ENCODE data around the gene SP3. TPM values are rescaled to one million over a fixed set of nuclear protein-coding genes. Genes with fewer than 3 reads are reported as not detected.

Gene SP3
- total RNA-seq, 1 donor from 2014 or later, result 77.4 TPM

- ATAC-seq, result peak; percentile 17
- Histone ChIP-seq H3K9me3 (no peaks in the 10 kb centered on the region), H3K36me3 (no peaks in the 10 kb centered on the region), H3K27me3 (no peaks in the 10 kb centered on the region), H3K27ac (no peak overlapping the region), H3K4me3 (no peak overlapping the region), H3K4me1 (peaks cover 19% of the 10 kb centered on the region)
- DNase-seq, result no peak
- no peak for TF ChIP-seq CTCF (IDR thresholded peaks at IDR 0.05)
- intact Hi-C loops (cut with DNase I), result no loop called here
Measured at GRCh38 chr2:173982918-173983317, 17.7 kb upstream of the SP3 start.

- Histone ChIP-seq H3K4me1 (peaks cover 19% of the 10 kb centered on the region), H3K27me3 (no peaks in the 10 kb centered on the region), H3K9me3 (no peaks in the 10 kb centered on the region), H3K4me3 (no peak overlapping the region), H3K27ac (no peak overlapping the region), H3K36me3 (no peaks in the 10 kb centered on the region)
- DNase-seq (no peak), ATAC-seq (no peak)
- intact Hi-C loops (cut with DNase I), result no loop called here
- no peak for TF ChIP-seq CTCF (IDR thresholded peaks at IDR 0.05)
Measured at GRCh38 chr2:173982182-173982714, 17.1 kb upstream of the SP3 start.

- Histone ChIP-seq H3K27ac (no peak overlapping the region), H3K4me3 (no peak overlapping the region), H3K9me3 (no peaks in the 10 kb centered on the region), H3K4me1 (peaks cover 19% of the 10 kb centered on the region), H3K27me3 (no peaks in the 10 kb centered on the region), H3K36me3 (no peaks in the 10 kb centered on the region)
- intact Hi-C loops (cut with DNase I), result no loop called here
- no peak for ATAC-seq
- no peak for TF ChIP-seq CTCF (IDR thresholded peaks at IDR 0.05)
- no peak for DNase-seq
Measured at GRCh38 chr2:173981520-173981919, 16.3 kb upstream of the SP3 start.

GRCh38 chr2:173979751-173980351 lies 14.7 kb upstream of the SP3 start:
- no peaks in the 10 kb centered on the region for H3K27me3 ChIP-seq
- DNase-seq, result no peak
- H3K36me3 ChIP-seq, result no peaks in the 10 kb centered on the region
- intact Hi-C loops (cut with DNase I), result no loop called here
- H3K9me3 ChIP-seq, result no peaks in the 10 kb centered on the region
- no peak overlapping the region for H3K27ac ChIP-seq
- ATAC-seq, result no peak
- no peak overlapping the region for H3K4me3 ChIP-seq
- no peak for TF ChIP-seq CTCF (IDR thresholded peaks at IDR 0.05)
- H3K4me1 ChIP-seq, result peaks cover 10% of the 10 kb centered on the region

- H3K27ac ChIP-seq, result no peak overlapping the region
- intact Hi-C loops (cut with DNase I), result no loop called here
- DNase-seq (no peak), ATAC-seq (no peak)
- no peak overlapping the region for H3K4me3 ChIP-seq
- H3K9me3 ChIP-seq, result no peaks in the 10 kb centered on the region
- peaks cover 7% of the 10 kb centered on the region for H3K4me1 ChIP-seq
- no peaks in the 10 kb centered on the region for H3K27me3 ChIP-seq
- no peaks in the 10 kb centered on the region for H3K36me3 ChIP-seq
- no peak for TF ChIP-seq CTCF (IDR thresholded peaks at IDR 0.05)
Measured at GRCh38 chr2:173978447-173978846, 13.3 kb upstream of the SP3 start.

- DNase-seq, result no peak
- Histone ChIP-seq H3K4me1 (no peaks in the 10 kb centered on the region), H3K27me3 (no peaks in the 10 kb centered on the region), H3K4me3 (no peak overlapping the region), H3K36me3 (no peaks in the 10 kb centered on the region), H3K9me3 (no peaks in the 10 kb centered on the region), H3K27ac (no peak overlapping the region)
- no peak for ATAC-seq
- TF ChIP-seq CTCF (IDR thresholded peaks at IDR 0.05), result no peak
- intact Hi-C loops (cut with DNase I), result no loop called here
Measured at GRCh38 chr2:173972636-173973035, 7.5 kb upstream of the SP3 start.
